Measurements from ENCODE around the gene FAM169A.

GRCh38 chr5:74885170-74885569 lies 19.0 kb upstream of the FAM169A start:
- TF ChIP-seq EP300 (IDR thresholded peaks at IDR 0.05) (no peak), POLR2A (IDR thresholded peaks at IDR 0.05) (no peak)
- TF ChIP-seq, protein P1, sequence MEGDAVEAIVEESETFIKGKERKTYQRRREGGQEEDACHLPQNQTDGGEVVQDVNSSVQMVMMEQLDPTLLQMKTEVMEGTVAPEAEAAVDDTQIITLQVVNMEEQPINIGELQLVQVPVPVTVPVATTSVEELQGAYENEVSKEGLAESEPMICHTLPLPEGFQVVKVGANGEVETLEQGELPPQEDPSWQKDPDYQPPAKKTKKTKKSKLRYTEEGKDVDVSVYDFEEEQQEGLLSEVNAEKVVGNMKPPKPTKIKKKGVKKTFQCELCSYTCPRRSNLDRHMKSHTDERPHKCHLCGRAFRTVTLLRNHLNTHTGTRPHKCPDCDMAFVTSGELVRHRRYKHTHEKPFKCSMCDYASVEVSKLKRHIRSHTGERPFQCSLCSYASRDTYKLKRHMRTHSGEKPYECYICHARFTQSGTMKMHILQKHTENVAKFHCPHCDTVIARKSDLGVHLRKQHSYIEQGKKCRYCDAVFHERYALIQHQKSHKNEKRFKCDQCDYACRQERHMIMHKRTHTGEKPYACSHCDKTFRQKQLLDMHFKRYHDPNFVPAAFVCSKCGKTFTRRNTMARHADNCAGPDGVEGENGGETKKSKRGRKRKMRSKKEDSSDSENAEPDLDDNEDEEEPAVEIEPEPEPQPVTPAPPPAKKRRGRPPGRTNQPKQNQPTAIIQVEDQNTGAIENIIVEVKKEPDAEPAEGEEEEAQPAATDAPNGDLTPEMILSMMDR (IDR thresholded peaks at IDR 0.05) = no peak

Data from gastroesophageal sphincter (tissue), 3 donors.